ENCODE data around the gene STIP1. TPM values are rescaled to one million over a fixed set of nuclear protein-coding genes. Genes with fewer than 3 reads are reported as not detected.

STIP1 gene
- 110 TPM for total RNA-seq
- long read RNA-seq, transcript STIP1-201 (14 exons, 2,196 nt): major isoform, 137 of 160 reads
- long read RNA-seq, partial matches to known transcripts: 14 of 160 reads
- long read RNA-seq, other reads (novel, unspliced or antisense): 9 of 160 reads

DNA sequence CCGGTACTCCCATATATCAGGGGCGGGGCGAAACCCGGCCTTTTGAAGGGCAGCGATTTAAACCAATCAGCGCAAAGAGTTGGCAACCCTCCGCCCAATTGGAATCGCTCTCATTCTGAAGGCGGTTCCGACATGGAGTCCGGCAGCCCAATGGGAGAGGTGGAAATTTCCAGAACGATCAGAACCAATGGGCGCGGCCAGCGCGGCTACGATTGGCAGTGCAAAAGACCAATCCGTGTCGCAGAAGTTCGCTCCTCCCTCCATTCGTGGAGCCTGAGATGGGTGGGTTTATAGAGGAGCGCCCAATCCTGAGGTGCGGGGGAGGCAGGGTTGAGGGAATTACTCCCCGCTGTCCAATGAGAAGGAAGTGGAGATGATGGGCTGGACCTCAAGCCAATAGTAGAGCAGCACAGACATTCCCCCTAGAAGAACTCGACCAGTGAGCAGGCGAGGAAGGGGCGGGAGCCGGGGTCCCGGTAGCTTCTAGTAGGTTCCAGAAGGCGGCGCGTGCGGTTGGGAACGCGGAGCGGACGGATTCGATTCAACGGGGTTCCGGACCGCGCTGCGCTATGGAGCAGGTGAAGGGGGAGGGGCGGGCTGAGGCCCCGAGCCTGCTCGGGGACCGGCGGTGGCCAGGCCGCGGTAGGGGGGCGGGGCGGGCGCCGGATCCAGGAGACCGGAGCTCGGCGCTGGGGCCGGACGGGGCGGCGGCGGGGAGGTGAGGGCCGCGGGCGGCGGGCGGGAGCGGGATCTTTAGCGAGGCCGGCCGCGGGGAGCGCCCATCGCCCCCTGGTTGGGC is at the start of gene STIP1:
STIP1 (plus strand) TSS at position 479 of the 799 bp plus-strand sequence; CDS start at position 570, 91 bp downstream.
- H3K27me3 ChIP-seq: no peaks in the 10 kb centered on the region
- H3K4me1 ChIP-seq: peaks cover 41% of the 10 kb centered on the region
- peak within 1 kb of the TSS; percentile 90 for H3K4me3 ChIP-seq
- no peaks in the 10 kb centered on the region for H3K9me3 ChIP-seq
- H3K27ac ChIP-seq: peak within 1 kb of the TSS; percentile 96
- ATAC-seq: peak; percentile 93
- TF ChIP-seq, protein P1, sequence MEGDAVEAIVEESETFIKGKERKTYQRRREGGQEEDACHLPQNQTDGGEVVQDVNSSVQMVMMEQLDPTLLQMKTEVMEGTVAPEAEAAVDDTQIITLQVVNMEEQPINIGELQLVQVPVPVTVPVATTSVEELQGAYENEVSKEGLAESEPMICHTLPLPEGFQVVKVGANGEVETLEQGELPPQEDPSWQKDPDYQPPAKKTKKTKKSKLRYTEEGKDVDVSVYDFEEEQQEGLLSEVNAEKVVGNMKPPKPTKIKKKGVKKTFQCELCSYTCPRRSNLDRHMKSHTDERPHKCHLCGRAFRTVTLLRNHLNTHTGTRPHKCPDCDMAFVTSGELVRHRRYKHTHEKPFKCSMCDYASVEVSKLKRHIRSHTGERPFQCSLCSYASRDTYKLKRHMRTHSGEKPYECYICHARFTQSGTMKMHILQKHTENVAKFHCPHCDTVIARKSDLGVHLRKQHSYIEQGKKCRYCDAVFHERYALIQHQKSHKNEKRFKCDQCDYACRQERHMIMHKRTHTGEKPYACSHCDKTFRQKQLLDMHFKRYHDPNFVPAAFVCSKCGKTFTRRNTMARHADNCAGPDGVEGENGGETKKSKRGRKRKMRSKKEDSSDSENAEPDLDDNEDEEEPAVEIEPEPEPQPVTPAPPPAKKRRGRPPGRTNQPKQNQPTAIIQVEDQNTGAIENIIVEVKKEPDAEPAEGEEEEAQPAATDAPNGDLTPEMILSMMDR (IDR thresholded peaks at IDR 0.05): peak; percentile 42
- intact Hi-C loops (cut with DNase I): no loop called here
- DNase-seq: peak; percentile 99
- peaks cover 11% of the 10 kb centered on the region for H3K36me3 ChIP-seq

GRCh38 chr11:64136765-64137441 is 49.1 kb upstream of the STIP1 start:
- intact Hi-C loops (cut with DNase I): no loop called here
- Histone ChIP-seq H3K27me3 (no peaks in the 10 kb centered on the region), H3K9me3 (no peaks in the 10 kb centered on the region), H3K4me1 (no peaks in the 10 kb centered on the region), H3K36me3 (no peaks in the 10 kb centered on the region), H3K4me3 (no peak overlapping the region), H3K27ac (no peak overlapping the region)
- TF ChIP-seq, protein P1 (IDR thresholded peaks at IDR 0.05): no peak
- no peak for ATAC-seq
- DNase-seq: no peak

- TF ChIP-seq, protein P1 (IDR thresholded peaks at IDR 0.05): no peak
Measured at GRCh38 chr11:64138398-64138797, 47.6 kb upstream of the STIP1 start.

DNA sequence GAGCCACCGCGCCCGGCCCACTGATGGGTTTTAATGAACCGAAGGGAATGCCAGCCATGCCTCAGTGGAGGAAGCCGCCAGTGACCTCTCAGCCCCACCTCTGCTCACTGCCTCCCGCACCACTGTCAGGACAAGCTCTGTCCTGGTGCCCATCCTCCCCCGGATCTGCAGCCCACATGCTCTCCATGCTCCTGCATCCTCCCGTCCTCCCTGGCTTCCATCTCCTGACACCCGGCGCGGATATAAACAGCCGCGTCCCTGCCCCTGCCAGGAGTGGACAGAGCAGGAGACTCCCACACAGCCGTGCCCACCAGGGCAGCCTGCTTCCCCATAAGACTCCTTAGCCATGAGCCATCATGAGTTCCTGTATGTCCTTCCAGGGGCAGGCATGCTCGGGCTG is 46.9 kb upstream of the STIP1 start:
- intact Hi-C loops (cut with DNase I): no loop called here
- DNase-seq (no peak), ATAC-seq (no peak)
- no peaks in the 10 kb centered on the region for H3K9me3 ChIP-seq
- H3K27ac ChIP-seq: no peak overlapping the region
- H3K4me3 ChIP-seq: no peak overlapping the region
- H3K27me3 ChIP-seq: no peaks in the 10 kb centered on the region
- no peaks in the 10 kb centered on the region for H3K4me1 ChIP-seq
- TF ChIP-seq, protein P1 (IDR thresholded peaks at IDR 0.05): no peak
- no peaks in the 10 kb centered on the region for H3K36me3 ChIP-seq

More at GRCh38 chr11:64138398-64138797, 47.6 kb upstream of the STIP1 start:
- H3K27ac ChIP-seq: no peak overlapping the region
- no peak for ATAC-seq
- DNase-seq: no peak
- H3K4me3 ChIP-seq: no peak overlapping the region
- no peaks in the 10 kb centered on the region for H3K27me3 ChIP-seq
- no peaks in the 10 kb centered on the region for H3K4me1 ChIP-seq
- no peaks in the 10 kb centered on the region for H3K9me3 ChIP-seq
- intact Hi-C loops (cut with DNase I): no loop called here
- H3K36me3 ChIP-seq: no peaks in the 10 kb centered on the region

- ATAC-seq (no peak), DNase-seq (no peak)
- TF ChIP-seq, protein P1 (IDR thresholded peaks at IDR 0.05): no peak
- intact Hi-C loops (cut with DNase I): no loop called here
- Histone ChIP-seq H3K27me3 (no peaks in the 10 kb centered on the region), H3K4me1 (no peaks in the 10 kb centered on the region), H3K27ac (no peak overlapping the region), H3K36me3 (no peaks in the 10 kb centered on the region), H3K4me3 (no peak overlapping the region), H3K9me3 (no peaks in the 10 kb centered on the region)
Measured at GRCh38 chr11:64140082-64140481, 45.9 kb upstream of the STIP1 start.

Data from upper lobe of right lung (tissue), 1 donor.